OCI-LY1 (cell line): ENCODE results near the gene PLEKHJ1.

Experiments
- H2AFZ ChIP-seq: fragments of 200-600 bp; sonication (generic), shearing (Covaris generic); 2 replicates; pipeline ENCODE4 v1.6.0; 2014; ENCODE audit warnings: antibody characterized with exemption, mild to moderate bottlenecking, low read length
- H3F3A ChIP-seq: fragments of 200-600 bp; sonication (generic), shearing (Covaris generic); 2 replicates; pipeline ENCODE4 v1.6.0; 2014; ENCODE audit warnings: mild to moderate bottlenecking, antibody characterized with exemption, low read length, moderate library complexity; ENCODE audit not compliant: insufficient read depth
- H3K27ac ChIP-seq: fragments of 200-600 bp; sonication (generic); 2 replicates; pipeline ENCODE4 v1.5.1; 2014; ENCODE audit warnings: low read length, mixed run types, mild to moderate bottlenecking, low read depth; ENCODE audit not compliant: poor library complexity, severe bottlenecking
- H3K27me3 ChIP-seq: fragments of 200-600 bp; sonication (generic); 2 replicates; pipeline ENCODE4 v1.6.0; 2014; ENCODE audit warnings: antibody characterized with exemption, mild to moderate bottlenecking, low read length, moderate library complexity; ENCODE audit not compliant: insufficient read depth
- H3K36me3 ChIP-seq: fragments of 200-600 bp; sonication (generic); 2 replicates; pipeline ENCODE4 v1.6.1; 2014; ENCODE audit warnings: mild to moderate bottlenecking, antibody characterized with exemption, low read length, moderate library complexity, mixed read lengths; ENCODE audit not compliant: insufficient read depth
- H3K4me1 ChIP-seq: fragments of 200-600 bp; sonication (generic); 2 replicates; pipeline ENCODE4 v1.5.1; 2014; ENCODE audit warnings: mild to moderate bottlenecking, low read length, moderate library complexity; ENCODE audit not compliant: insufficient read depth, severe bottlenecking
- H3K4me2 ChIP-seq: fragments of 200-600 bp; sonication (generic), shearing (Covaris generic); 2 replicates; pipeline ENCODE4 v1.6.1; 2014; ENCODE audit warnings: low read length
- H3K4me3 ChIP-seq: fragments of 200-600 bp; sonication (generic); 2 replicates; pipeline ENCODE4 v1.5.1; 2014; ENCODE audit warnings: low read length, low read depth, mild to moderate bottlenecking, mixed read lengths; ENCODE audit not compliant: poor library complexity, severe bottlenecking
- H3K79me2 ChIP-seq: fragments of 200-600 bp; shearing (Covaris generic); 2 replicates; pipeline ENCODE4 v1.6.1; 2016; ENCODE audit warnings: mixed run types, low read length, mixed read lengths; ENCODE audit not compliant: insufficient read depth
- H3K9ac ChIP-seq: fragments of 200-600 bp; sonication (generic), shearing (Covaris generic); 2 replicates; pipeline ENCODE4 v1.6.1; 2014; ENCODE audit warnings: mild to moderate bottlenecking, low read length, mixed read lengths
- H3K9me2 ChIP-seq: fragments of 200-600 bp; sonication (generic), shearing (Covaris generic); 2 replicates; pipeline ENCODE4 v1.6.1; 2014; ENCODE audit warnings: low read depth, mild to moderate bottlenecking, low read length, mixed read lengths
- H3K9me3 ChIP-seq: fragments of 200-600 bp; shearing (Covaris generic); 2 replicates; pipeline ENCODE4 v1.6.1; 2014; ENCODE audit warnings: low read length, mixed read lengths
- H4K20me1 ChIP-seq: fragments of 200-600 bp; sonication (generic), shearing (Covaris generic); 2 replicates; pipeline ENCODE4 v1.6.0; 2016; ENCODE audit warnings: mild to moderate bottlenecking, low read length; ENCODE audit not compliant: insufficient read depth
- CTCF ChIP-seq: fragments of 200-600 bp; sonication (generic), shearing (Covaris generic); IDR thresholded peaks from 2 replicates; pipeline ENCODE4 v1.5.1; 2017; ENCODE audit warnings: mild to moderate bottlenecking, antibody characterized with exemption, low read length, moderate library complexity, mixed read lengths
- EZH2 ChIP-seq: fragments of 200-600 bp; sonication (generic), shearing (Covaris generic); IDR thresholded peaks from 2 replicates; pipeline ENCODE4 v1.8.0; 2017; ENCODE audit warnings: borderline replicate concordance, mixed run types, mild to moderate bottlenecking, antibody characterized with exemption, low read length, moderate library complexity, mixed read lengths

The PLEKHJ1 gene

GRCh38 chr19:2244486-2244885, 8.4 kb upstream of the PLEKHJ1 start:
- Histone ChIP-seq H4K20me1 (no peaks in the 10 kb centered on the region), H3K27me3 (no peaks in the 10 kb centered on the region), H3K4me1 (peaks cover 22% of the 10 kb centered on the region), H3K9ac (no peak overlapping the region), H3K9me3 (no peaks in the 10 kb centered on the region), H3K36me3 (peaks cover 61% of the 10 kb centered on the region), H3K9me2 (no peaks in the 10 kb centered on the region), H3K4me2 (no peak overlapping the region), H3F3A (no peaks in the 10 kb centered on the region), H3K79me2 (peaks cover 28% of the 10 kb centered on the region), H2AFZ (no peak overlapping the region), H3K4me3 (no peak overlapping the region), H3K27ac (no peak overlapping the region)
- TF ChIP-seq EZH2 = no peak
- TF ChIP-seq CTCF = no peak

- no peaks in the 10 kb centered on the region for H3K9me2 ChIP-seq
- H3K4me1 ChIP-seq = peaks cover 25% of the 10 kb centered on the region
- no peak overlapping the region for H3K4me2 ChIP-seq
- H3K9ac ChIP-seq = no peak overlapping the region
- H3K4me3 ChIP-seq = no peak overlapping the region
- H4K20me1 ChIP-seq = no peaks in the 10 kb centered on the region
- H3K36me3 ChIP-seq = peaks cover 61% of the 10 kb centered on the region
- no peak for TF ChIP-seq CTCF
- TF ChIP-seq EZH2 = no peak
- H3F3A ChIP-seq = no peaks in the 10 kb centered on the region
- H2AFZ ChIP-seq = no peak overlapping the region
- H3K9me3 ChIP-seq = no peaks in the 10 kb centered on the region
- peaks cover 33% of the 10 kb centered on the region for H3K79me2 ChIP-seq
- H3K27me3 ChIP-seq = no peaks in the 10 kb centered on the region
- no peak overlapping the region for H3K27ac ChIP-seq
These were observed 7.9 kb upstream of the PLEKHJ1 start for GRCh38 chr19:2244125-2244411.

GRCh38 chr19:2243274-2244124, 7.4 kb upstream of the PLEKHJ1 start:
- H3K9me2 ChIP-seq = no peaks in the 10 kb centered on the region
- H3K27me3 ChIP-seq = no peaks in the 10 kb centered on the region
- H3K4me1 ChIP-seq = peaks cover 30% of the 10 kb centered on the region
- H3K27ac ChIP-seq = no peak overlapping the region
- no peak overlapping the region for H3K4me3 ChIP-seq
- peaks cover 38% of the 10 kb centered on the region for H3K79me2 ChIP-seq
- TF ChIP-seq EZH2 (no peak), CTCF (no peak)
- H3K9ac ChIP-seq = no peak overlapping the region
- peaks cover 61% of the 10 kb centered on the region for H3K36me3 ChIP-seq
- H2AFZ ChIP-seq = no peak overlapping the region
- H4K20me1 ChIP-seq = no peaks in the 10 kb centered on the region
- H3F3A ChIP-seq = no peaks in the 10 kb centered on the region
- no peaks in the 10 kb centered on the region for H3K9me3 ChIP-seq
- H3K4me2 ChIP-seq = no peak overlapping the region
